HG03432 (cell line): ENCODE measurements around the gene PDE2A.
"Not testable (repeated sequence)": the region's sequence is repeated elsewhere in the genome, so short reads cannot be mapped to it uniquely, and the experiment has no call there.

ENCODE experiments used
- ATAC-seq: cut with Tn5 transposase; IDR thresholded peaks from one replicate; pipeline ENCODE4 v1.9.1; 2021; ENCODE audit warnings: mild to moderate bottlenecking, moderate library complexity; ENCODE audit not compliant: unreplicated experiment

Gene PDE2A

DNA sequence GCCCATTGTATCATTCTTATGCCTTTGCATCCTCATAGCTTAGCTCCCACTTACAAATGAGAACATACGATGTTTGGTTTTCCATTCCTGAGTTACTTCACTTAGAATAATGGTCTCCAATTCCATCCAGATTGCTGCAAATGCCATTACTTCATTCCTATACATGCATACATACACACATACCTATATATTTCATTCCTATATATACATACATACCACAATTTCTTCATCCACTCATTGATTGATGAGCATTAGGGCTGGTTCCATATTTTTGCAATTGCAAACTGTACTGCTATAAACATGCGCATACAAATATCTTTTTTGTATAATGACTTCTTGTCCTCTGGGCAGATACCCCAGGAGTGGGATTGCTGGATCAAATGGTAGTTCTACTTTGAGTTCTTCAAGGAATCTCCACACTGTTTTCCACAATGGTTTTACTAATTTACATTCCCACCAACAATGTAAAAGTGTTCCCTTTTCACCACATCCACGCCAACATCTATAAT is 119.2 kb downstream of the PDE2A start:
- not testable (repeated sequence) for ATAC-seq

DNA sequence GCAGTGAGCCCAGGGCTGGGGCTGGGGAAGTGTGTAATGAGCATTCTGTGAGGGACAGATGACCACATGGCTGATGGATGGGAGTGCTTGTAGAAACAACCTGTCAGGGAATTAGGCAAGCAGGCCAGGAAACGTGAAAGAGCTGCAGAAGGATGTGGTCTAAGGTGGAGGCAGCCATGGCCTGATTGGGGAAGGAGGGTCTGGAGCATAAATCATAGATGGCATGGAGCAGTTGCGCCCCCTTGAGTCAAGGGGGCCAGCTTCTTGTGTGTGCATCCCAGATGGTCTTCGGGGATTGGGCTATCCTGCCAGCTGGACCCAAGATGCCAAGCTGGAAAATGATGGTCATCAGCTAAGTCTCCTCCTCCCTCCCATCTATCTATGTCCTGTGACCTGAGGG is 120.5 kb downstream of the PDE2A start:
- ATAC-seq, result no peak

DNA sequence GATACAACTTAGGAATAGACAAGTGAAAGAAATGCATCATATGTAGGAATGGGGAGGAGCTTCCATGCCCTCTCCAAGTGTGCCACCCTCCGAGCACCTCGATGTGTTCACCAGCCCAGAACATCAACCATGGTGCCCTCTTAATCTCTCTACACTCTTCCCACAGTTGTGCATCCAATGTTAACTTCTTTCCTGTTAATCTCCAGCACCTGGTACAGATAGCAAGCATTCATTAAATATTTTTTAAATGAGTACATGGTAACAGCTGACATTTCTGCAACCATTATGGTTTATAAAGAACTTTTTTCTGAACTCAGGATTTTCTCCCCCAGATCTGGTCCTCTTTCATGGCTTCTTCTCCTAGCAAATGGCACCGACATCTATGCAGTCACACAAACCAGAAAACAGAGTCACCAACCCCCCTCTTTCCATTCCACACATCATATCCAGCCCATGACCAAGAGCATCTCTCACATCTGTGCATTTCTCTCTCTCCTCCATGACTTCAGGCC is 121.8 kb downstream of the PDE2A start:
- ATAC-seq, result no peak

DNA sequence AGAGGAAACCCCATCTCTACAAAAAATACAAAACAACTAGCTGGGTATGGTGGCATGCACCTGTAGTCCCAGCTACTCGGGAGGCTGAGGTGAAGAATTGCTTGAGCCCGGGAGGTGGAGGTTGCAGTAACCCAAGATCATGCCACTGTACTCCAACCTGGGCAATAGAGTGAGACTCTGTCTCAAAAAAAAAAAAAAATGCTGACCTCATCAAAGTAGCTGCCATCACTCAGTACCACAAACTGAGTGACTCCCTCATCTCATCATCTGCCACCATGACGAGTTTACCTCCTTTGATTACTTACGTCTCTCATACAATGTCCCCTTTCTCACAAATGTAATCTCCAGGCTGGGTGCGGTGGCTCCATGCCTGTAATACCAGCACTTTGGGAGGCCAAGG is 122.7 kb downstream of the PDE2A start:
- no peak for ATAC-seq

DNA sequence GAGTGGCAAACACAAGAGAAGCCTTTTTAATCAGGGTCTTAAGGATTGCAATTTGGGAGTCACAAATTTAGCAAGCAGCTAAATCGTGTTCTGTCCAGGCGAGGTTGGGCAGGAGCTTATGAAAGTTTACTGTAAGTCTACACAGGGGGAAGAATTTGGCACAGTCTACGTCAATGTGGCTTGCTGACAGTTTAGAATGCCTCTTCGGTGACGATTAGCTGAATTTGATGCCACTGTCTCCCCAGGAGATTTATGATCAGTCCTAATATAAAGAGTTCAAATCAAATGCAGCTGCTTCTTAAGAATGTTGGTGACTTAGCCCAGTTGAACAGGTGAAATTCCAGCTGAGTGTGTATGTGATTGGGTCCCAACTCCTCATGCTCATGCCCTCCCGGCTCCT is 125.8 kb downstream of the PDE2A start:
- no peak for ATAC-seq

GRCh38 chr11:72546866-72547265 is 127.4 kb downstream of the PDE2A start:
- ATAC-seq, result no peak

- no peak for ATAC-seq
These were observed 129.6 kb downstream of the PDE2A start for GRCh38 chr11:72544589-72544988.

DNA sequence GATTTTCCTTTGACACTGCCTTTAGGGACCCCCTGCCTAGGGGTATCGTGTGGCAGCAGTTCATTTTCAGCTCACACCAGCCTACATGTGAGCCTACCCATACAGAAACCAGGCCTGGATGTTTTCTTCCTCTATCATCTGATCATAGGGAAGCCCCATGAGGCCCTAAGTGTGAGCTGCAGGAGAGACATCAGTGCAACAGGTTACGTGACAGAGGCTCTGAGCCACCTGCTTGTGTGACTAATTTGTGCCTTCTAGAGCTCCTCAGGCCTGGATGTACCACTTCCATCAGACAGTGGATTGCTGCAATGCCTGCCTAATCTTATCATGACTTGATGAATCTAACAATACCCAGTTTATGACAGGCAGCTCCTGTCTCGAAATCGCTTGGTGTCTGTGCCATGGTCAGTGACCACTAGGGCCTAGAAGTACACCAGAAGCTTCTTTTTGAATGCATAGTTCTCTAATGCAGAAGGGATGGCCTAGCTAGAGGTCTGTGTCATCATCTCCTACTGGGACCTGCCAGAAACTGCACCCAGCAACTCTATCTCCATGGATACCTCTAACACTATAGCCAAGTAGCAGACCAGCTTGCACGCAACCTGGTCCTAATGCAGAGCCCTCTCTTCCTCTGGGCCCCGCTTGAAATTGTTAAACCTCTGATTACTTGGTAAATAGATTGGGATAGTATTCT is 130.2 kb downstream of the PDE2A start:
- no peak for ATAC-seq

- no peak for ATAC-seq
These were observed 132.8 kb downstream of the PDE2A start for GRCh38 chr11:72541257-72541974.

DNA sequence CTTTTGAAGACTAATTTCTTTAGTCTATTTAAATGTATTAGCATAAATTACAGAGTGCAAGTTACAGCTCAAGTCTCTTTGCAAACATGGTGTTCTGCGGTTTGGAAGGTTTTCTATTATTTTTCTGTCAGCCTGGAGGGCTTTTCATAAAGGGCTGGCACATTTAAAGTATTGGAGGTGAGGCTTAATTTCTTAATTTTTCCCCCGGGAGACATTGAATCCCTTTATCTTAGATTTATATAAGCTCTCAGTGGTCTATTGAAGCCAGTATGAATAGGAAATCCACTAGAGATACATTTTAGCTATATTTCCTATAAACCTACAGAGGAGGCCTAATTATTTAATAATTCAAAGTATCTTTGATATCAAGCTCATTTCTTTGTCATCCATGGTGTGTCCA is 137.2 kb downstream of the PDE2A start:
- no peak for ATAC-seq

DNA sequence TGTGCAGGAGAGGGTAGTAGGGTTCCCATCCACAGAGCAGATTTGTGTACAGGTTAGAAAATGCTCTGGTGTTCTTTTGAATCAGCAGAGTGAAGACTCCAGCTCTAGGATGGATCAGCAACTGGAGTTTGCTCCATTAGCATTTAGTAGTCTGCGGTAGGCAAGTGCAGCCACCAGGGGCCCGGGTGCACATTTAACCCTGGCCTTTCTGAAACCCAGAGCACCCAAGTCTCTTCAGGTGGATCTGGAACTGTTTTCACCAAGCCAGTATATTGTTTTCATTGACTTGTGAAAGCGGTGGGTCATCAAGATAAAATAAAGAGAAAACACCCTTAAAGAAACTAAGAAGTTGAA is 139.1 kb downstream of the PDE2A start:
- ATAC-seq, result no peak

GRCh38 chr11:72534371-72535193 is 139.6 kb downstream of the PDE2A start:
- ATAC-seq, result no peak

DNA sequence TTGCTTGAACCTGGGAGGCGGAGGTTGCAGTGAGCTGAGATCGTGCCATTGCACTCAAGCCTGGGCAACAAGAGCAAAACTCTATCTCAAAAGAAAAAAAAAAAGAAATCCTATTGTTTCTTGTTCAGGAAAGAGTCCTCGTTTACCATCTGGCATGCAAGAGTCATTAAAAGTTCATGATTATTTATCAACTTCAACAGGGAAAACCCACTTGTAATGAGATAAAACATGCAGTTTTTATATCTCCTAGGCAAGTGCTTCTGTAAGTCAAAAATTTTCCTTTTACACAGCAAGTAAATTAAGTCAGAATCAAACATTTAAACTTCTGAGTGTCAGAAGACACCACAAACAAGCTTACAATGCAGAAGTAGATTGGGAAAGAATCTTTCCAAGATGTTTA is 145.2 kb downstream of the PDE2A start:
- no peak for ATAC-seq

- ATAC-seq, result no peak
These were observed 146.1 kb downstream of the PDE2A start for GRCh38 chr11:72528121-72528520.
